Kidney epithelial cell (primary cell): ENCODE data around the gene SERPINE2. TPM values are rescaled to one million over a fixed set of nuclear protein-coding genes. Genes with fewer than 3 reads are reported as not detected.

Experiments used
- DNase-seq: peaks from one replicate; pipeline ENCODE4 v3.0.0-alpha.2; 2010; ENCODE audit warnings: low read depth
- H3K27me3 ChIP-seq: 2 replicates; pipeline ENCODE4 v1.6.0; 2011; ENCODE audit warnings: low read length; ENCODE audit not compliant: control insufficient read depth, insufficient read depth
- H3K36me3 ChIP-seq: 2 replicates; pipeline ENCODE4 v1.5.1; 2011; ENCODE audit warnings: low read length; ENCODE audit not compliant: control insufficient read depth, insufficient read depth
- H3K4me3 ChIP-seq: 2 replicates; pipeline ENCODE4 v1.5.1; 2011; ENCODE audit warnings: low read depth, mild to moderate bottlenecking, control low read depth, low read length
- CTCF ChIP-seq: IDR thresholded peaks from 2 replicates; pipeline ENCODE4 v1.5.1; 2011; ENCODE audit warnings: mild to moderate bottlenecking, moderate library complexity, low read length, control low read depth, inconsistent platforms; ENCODE audit not compliant: insufficient read depth, poor library complexity, severe bottlenecking
- total RNA-seq: library from RNA; depleted of rRNA; stranded (reverse); fragments of >200 nt; gene quantifications from 2 replicates; pipeline ENCODE4 v1.2.3, GENCODE V29; 2015

Gene SERPINE2
- total RNA-seq, 1 donor from 2014 or later: 84.9 TPM

- Histone ChIP-seq H3K4me3 (no peak overlapping the region), H3K36me3 (no peaks in the 10 kb centered on the region), H3K27me3 (no peaks in the 10 kb centered on the region)
- DNase-seq: no peak
- TF ChIP-seq CTCF: no peak
Observed at GRCh38 chr2:224034017-224034416, 5.1 kb downstream of the SERPINE2 start.

- H3K36me3 ChIP-seq: no peaks in the 10 kb centered on the region
- TF ChIP-seq CTCF: no peak
- no peak overlapping the region for H3K4me3 ChIP-seq
- H3K27me3 ChIP-seq: no peaks in the 10 kb centered on the region
- no peak for DNase-seq
Observed at GRCh38 chr2:224033601-224034000, 5.5 kb downstream of the SERPINE2 start.

DNA sequence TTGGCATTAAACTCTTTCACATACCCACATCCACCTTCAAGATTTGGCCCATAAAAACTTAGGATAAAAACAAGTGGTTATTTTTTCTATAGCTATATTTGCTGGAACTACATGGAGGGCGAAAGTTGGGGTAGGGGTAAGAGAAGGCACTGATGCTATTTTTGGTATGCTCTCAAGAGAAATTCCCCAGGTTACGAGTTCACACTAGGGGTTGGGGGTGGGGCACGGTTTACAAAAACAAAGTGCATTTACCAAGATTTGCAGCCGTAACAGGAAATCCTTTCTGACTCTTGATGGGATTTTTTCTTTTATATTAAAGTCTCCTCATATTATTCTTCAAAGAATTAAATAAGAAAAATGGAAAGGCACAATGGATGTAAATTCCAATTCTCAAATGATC lies 6.8 kb downstream of the SERPINE2 start:
- no peak for TF ChIP-seq CTCF
- H3K4me3 ChIP-seq: no peak overlapping the region
- no peaks in the 10 kb centered on the region for H3K36me3 ChIP-seq
- DNase-seq: no peak
- no peaks in the 10 kb centered on the region for H3K27me3 ChIP-seq

GRCh38 chr2:224031358-224031970 lies 7.6 kb downstream of the SERPINE2 start:
- no peak for DNase-seq
- Histone ChIP-seq H3K27me3 (no peaks in the 10 kb centered on the region), H3K4me3 (no peak overlapping the region), H3K36me3 (no peaks in the 10 kb centered on the region)
- TF ChIP-seq CTCF: no peak

- no peak overlapping the region for H3K4me3 ChIP-seq
Observed at GRCh38 chr2:224030786-224031185, 8.3 kb downstream of the SERPINE2 start.

More at GRCh38 chr2:224030786-224031185, 8.3 kb downstream of the SERPINE2 start:
- no peak for TF ChIP-seq CTCF
- Histone ChIP-seq H3K27me3 (no peaks in the 10 kb centered on the region), H3K36me3 (no peaks in the 10 kb centered on the region)
- DNase-seq: no peak
